ES-I3 (cell line): ENCODE measurements around the gene TTN.

Source experiments
- H3K36me3 ChIP-seq: 2 replicates; pipeline ENCODE4 v1.6.1; 2013; ENCODE audit warnings: mild to moderate bottlenecking, low read length, control low read depth, moderate library complexity; ENCODE audit not compliant: insufficient read depth
- H3K4me1 ChIP-seq: 2 replicates; pipeline ENCODE4 v1.6.1; 2013; ENCODE audit warnings: mild to moderate bottlenecking, control low read depth, low read length; ENCODE audit not compliant: insufficient read depth
- H3K9ac ChIP-seq: 2 replicates; pipeline ENCODE4 v1.6.1; 2013; ENCODE audit warnings: low read depth, mild to moderate bottlenecking, low read length, moderate library complexity
- H3K9me3 ChIP-seq: 2 replicates; pipeline ENCODE4 v1.6.1; 2013; ENCODE audit warnings: mild to moderate bottlenecking, low read length, moderate library complexity; ENCODE audit not compliant: control insufficient read depth, insufficient read depth

TTN gene

DNA sequence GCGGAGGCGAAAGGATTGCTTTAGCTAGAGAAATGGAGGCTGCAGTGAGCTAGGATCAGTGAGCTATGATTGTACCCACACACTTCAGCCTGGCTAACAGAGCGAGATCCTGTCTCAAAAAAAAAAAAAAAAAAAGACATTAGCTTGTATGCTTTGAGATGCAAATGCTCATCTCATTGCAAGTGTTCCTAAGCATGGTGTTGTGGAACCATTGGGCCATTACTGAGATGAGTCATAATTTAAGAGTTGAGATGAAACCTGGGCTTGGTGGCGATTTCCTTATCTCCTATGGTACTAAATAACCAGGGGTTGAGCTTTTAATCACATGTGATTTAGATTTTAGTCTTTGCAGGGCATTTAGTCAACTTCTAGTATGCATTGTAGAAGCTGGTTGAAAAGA lies 324.8 kb downstream of the TTN start:
- Histone ChIP-seq H3K9me3 (no peaks in the 10 kb centered on the region), H3K36me3 (no peaks in the 10 kb centered on the region), H3K9ac (peak overlapping the region; percentile 28; the same call in 1 of the 2 replicates), H3K4me1 (peaks cover 13% of the 10 kb centered on the region)

DNA sequence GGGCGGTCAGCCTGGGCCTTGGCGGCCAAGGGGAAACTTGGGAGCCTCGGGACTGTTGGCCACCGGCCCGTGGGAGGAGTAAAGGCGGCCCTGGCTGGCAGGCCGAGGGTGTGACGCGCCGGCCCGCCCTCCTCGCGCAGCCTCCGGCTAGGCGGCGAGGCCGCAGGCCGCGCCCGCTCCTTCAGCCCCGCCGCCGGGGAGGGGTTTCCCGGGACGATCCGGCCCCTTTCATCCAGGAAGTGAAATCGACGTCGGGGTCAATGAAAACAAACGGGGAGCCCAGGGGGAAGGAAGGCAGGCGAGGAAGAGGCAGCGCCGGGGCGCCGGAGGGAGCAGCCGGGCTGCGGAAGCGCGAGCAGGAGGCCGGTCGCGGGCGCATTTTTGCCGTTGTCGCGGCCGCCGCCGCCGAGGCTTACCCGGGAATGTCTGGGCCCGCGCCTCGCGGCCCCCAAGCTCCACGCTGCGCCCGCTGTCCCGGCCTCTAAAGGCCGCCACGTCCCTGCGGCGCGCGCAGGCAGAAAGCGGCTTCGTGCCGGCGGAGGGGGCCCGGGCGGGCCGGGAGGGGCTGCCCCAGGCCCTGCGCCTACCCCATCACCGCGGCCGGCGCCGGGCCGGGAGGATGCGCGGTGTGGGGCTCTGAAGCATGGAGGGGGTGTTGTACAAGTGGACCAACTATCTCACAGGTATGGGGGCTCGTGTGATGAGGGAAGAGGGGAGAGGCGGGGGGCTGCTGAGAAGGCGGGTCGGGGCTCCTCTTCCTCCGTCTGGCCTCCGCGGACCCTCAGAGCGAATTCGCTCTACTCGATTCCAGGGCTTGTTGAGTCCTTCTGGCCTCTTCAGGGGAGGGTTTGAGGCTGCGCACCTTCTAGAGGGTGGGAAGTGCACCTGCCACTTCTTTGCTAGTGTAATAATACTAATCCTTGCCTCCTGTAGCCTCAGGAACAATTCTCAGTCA lies 326.7 kb downstream of the TTN start, which contains the start of gene PLEKHA3:
Gene PLEKHA3 (plus strand): TSS at position 231 of the 955 bp plus-strand sequence. CDS start 413 bp downstream, at position 644.
- peak within 1 kb of the TSS; percentile 96; the same call in 1 of the 2 replicates for H3K9ac ChIP-seq
- H3K36me3 ChIP-seq = no peaks in the 10 kb centered on the region
- H3K9me3 ChIP-seq = no peaks in the 10 kb centered on the region
- peaks cover 13% of the 10 kb centered on the region for H3K4me1 ChIP-seq

DNA sequence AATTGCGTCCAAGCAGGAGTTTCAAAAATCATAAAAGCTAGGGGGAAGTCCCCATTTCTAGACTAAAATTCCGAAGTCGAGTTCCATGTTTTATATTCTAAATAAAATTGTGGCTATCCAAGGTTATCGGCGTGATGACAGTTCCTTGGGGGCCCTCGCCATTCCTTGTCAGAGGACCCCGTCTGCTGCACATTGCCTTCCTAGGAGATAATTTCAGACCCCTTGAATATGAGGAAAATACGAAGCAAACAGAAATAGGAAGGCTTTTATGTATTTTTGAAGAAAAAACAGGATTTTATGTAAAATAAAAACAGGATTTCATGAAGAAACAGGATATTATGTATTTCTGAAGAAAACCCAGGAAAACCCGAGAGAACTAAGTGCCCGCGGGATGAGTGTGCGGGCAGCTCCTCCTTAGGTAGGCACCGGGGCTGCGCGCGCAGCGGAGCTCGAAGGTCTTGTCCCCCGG lies 327.4 kb downstream of the TTN start:
- H3K4me1 ChIP-seq = peaks cover 13% of the 10 kb centered on the region
- H3K36me3 ChIP-seq = no peaks in the 10 kb centered on the region
- peak overlapping the region; percentile 96; the same call in 1 of the 2 replicates for H3K9ac ChIP-seq
- no peaks in the 10 kb centered on the region for H3K9me3 ChIP-seq

DNA sequence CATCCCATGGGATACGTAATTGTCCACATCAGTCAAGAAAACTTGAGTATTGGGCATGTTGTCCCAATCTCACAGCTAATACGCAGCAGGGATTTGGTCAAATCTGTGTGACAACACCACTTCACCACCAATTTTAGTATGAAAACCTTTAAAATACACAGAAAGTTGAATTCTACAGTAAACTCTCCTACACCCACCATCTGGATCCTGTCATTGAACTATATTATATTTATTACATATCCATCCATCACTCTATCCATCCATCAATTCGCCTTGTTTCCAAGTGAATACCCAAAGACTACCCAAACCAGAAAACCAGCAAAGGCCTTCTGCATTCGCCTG lies 328.0 kb downstream of the TTN start:
- Histone ChIP-seq H3K9me3 (no peaks in the 10 kb centered on the region), H3K4me1 (peaks cover 13% of the 10 kb centered on the region), H3K36me3 (no peaks in the 10 kb centered on the region), H3K9ac (peak overlapping the region; percentile 96; the same call in 1 of the 2 replicates)

DNA sequence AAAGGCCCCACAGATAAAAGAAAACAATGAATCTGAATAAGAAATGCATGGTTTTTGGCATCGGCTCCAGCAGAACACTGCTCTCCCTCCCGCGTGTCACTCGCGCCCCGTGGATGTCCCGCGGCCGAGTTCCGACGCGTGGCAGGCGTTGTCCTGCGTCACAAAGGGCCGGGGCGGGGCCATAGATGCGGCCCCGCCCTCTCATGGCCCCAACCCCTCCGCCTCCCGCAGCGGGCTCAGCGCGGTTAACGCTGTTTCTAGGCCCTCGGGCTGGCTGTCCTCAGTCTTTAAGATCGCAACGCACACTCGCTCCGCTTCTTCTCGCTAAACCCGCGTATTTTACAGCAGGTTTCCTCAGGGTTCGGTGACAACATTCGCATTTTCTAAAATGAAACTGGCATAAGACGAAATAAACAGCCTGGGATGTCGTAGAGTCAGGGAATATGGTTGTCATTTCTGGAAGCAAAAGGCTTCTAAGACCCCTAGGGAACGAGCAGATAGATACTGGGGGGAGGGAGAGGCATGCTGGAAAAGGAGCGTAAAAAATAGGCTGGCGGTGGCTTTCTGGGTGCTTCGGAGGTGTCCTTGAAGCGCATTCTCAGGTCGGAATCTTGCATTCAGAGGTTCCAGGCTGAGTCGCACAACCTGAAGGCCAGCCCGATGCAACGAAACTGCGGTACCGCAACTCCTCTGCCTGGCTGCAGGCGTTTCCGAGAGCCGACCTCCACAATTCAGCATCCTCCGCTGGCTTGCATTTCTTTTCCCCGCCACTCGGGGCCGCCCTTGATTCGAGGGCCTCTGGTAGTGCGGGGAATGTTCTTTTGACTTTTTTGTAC lies 328.6 kb downstream of the TTN start, which contains the start of gene FKBP7:
Gene FKBP7 (minus strand): TSS at position 162 of the 836 bp plus-strand sequence. CDS start 101 bp downstream, at position 61.
- H3K9me3 ChIP-seq = no peaks in the 10 kb centered on the region
- H3K4me1 ChIP-seq = peaks cover 13% of the 10 kb centered on the region
- H3K36me3 ChIP-seq = no peaks in the 10 kb centered on the region
- peak within 1 kb of the TSS; percentile 96 for H3K9ac ChIP-seq

DNA sequence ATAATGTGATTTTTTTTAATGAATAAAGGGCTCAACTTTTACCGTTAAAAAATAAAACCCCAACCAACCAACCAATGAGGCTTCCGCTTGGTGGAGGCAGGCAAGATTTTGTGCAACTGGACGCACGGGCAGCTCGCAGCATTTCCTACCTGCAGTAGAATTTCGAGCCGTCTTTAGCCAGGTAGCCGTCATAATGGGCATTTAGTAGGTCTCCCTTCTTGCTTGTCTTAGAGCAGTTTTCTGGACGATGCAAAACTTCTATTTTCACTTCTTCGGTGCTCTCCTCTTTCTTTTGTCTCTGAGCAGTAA lies 329.1 kb downstream of the TTN start:
- no peaks in the 10 kb centered on the region for H3K36me3 ChIP-seq
- H3K4me1 ChIP-seq = peaks cover 13% of the 10 kb centered on the region
- H3K9ac ChIP-seq = peak overlapping the region; percentile 96
- no peaks in the 10 kb centered on the region for H3K9me3 ChIP-seq

DNA sequence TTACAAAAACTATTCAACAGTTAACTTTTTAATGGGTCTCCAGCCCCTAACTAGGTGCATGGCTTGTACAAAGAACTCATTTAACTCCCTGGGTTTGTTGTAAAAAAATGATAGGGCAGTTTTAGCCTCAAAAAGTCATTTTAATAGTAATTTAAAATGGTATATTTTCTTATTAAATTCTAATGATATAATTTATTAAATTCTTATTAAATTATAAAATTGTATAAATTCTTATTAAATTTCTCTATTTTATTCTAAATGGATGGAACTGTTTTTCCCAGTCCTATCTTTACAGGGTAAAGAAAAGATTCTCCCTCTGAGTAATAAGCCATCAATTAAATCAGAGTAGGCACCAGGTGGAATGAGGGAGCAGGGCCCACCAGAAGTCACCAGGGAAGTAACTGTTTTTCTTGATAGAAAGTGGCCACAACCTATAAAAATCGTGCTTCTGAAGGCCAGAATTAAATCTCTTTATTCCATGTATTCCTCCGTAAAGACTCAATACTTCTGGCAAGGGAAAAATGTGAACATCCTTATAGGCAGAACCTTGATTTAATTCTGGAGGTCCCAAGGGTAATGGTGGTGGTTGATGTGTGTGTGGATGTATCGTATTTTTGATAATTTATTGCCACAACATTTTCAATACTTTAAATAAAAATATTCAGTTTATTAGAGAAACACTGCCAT lies 329.6 kb downstream of the TTN start:
- H3K4me1 ChIP-seq = peaks cover 11% of the 10 kb centered on the region
- H3K36me3 ChIP-seq = no peaks in the 10 kb centered on the region
- no peaks in the 10 kb centered on the region for H3K9me3 ChIP-seq
- peak overlapping the region; percentile 96; the same call in 1 of the 2 replicates for H3K9ac ChIP-seq

DNA sequence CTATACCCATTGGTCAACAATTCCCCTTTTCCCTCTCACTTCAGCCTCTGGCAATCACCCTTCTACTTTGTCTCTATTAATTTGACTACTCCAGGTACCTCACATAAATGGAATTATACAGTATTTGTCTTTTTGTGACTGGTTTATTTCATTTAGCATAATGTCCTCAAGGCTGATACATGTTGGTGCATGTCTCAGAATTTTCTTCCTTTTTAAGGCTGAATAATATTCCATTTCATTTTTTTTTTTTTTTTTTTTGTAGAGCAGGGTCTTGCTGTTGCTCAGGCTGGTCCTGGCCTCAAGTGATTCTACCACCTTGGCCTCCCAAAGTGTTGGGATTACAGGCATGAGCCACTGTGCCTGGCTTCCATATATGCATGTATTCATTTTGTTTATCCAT lies 330.7 kb downstream of the TTN start:
- Histone ChIP-seq H3K4me1 (0 out of 2 replicates have a peak, but pooled peaks cover under 1% of the 10 kb centered on the region), H3K9ac (no peak overlapping the region), H3K9me3 (no peaks in the 10 kb centered on the region), H3K36me3 (no peaks in the 10 kb centered on the region)
